Stimulated activated CD4-positive, alpha-beta T cell treated with anti-CD3 and anti-CD28 coated beads, Interleukin-12 subunit alpha, Interleukin-12 subunit beta, amount 100 ng/mL, for 4 hours (primary cell): ENCODE measurements around the gene WWC2.
"Not testable (repeated sequence)": the region's sequence is repeated elsewhere in the genome, so short reads cannot be mapped to it uniquely, and the experiment has no call there.

Experiments used
- DNase-seq: peaks from one replicate; pipeline ENCODE4 v3.0.0-alpha.2; 2020

Gene WWC2

GRCh38 chr4:183312841-183313240 lies 213.8 kb downstream of the WWC2 start:
- DNase-seq, result no peak

- DNase-seq, result no peak
Measured at GRCh38 chr4:183314336-183314735, 215.3 kb downstream of the WWC2 start.

- DNase-seq, result no peak
Measured at GRCh38 chr4:183314806-183315205, 215.7 kb downstream of the WWC2 start.

- DNase-seq, result no peak
Measured at GRCh38 chr4:183318656-183319055, 219.6 kb downstream of the WWC2 start.

GRCh38 chr4:183320211-183321059 lies 221.4 kb downstream of the WWC2 start, which contains the start of gene CLDN22:
TSS of gene CLDN22 (minus strand) at chr4:183320276. CDS start at chr4:183320218, 58 bp downstream.
- DNase-seq, result no peak

- no peak for DNase-seq
Measured at GRCh38 chr4:183321079-183321478, 222.0 kb downstream of the WWC2 start.

- no peak for DNase-seq
Measured at GRCh38 chr4:183321516-183321915, 222.5 kb downstream of the WWC2 start.

GRCh38 chr4:183322326-183322725 lies 223.3 kb downstream of the WWC2 start, which contains the start of gene CLDN24:
TSS of gene CLDN24 (minus strand) at chr4:183322426. CDS start at chr4:183322426, 0 bp downstream.
- no peak for DNase-seq

GRCh38 chr4:183323295-183323694 lies 224.2 kb downstream of the WWC2 start:
- no peak for DNase-seq

GRCh38 chr4:183324056-183324455 lies 225.0 kb downstream of the WWC2 start:
- DNase-seq, result not testable (repeated sequence)

- DNase-seq, result no peak
Measured at GRCh38 chr4:183324619-183325018, 225.6 kb downstream of the WWC2 start.

- not testable (repeated sequence) for DNase-seq
Measured at GRCh38 chr4:183326387-183326786, 227.3 kb downstream of the WWC2 start.

GRCh38 chr4:183326853-183327252 lies 227.8 kb downstream of the WWC2 start:
- no peak for DNase-seq

GRCh38 chr4:183327827-183328226 lies 228.8 kb downstream of the WWC2 start:
- DNase-seq, result no peak

- DNase-seq, result no peak
Measured at GRCh38 chr4:183328832-183329231, 229.8 kb downstream of the WWC2 start.

- DNase-seq, result no peak
Measured at GRCh38 chr4:183329244-183329643, 230.2 kb downstream of the WWC2 start.

GRCh38 chr4:183329954-183330742 lies 231.1 kb downstream of the WWC2 start:
- no peak for DNase-seq

GRCh38 chr4:183330841-183331240 lies 231.8 kb downstream of the WWC2 start:
- no peak for DNase-seq

GRCh38 chr4:183332447-183332846 lies 233.4 kb downstream of the WWC2 start:
- DNase-seq, result no peak

- no peak for DNase-seq
Measured at GRCh38 chr4:183333202-183333601, 234.1 kb downstream of the WWC2 start.

GRCh38 chr4:183333983-183334382 lies 234.9 kb downstream of the WWC2 start:
- DNase-seq, result no peak

- no peak for DNase-seq
Measured at GRCh38 chr4:183335369-183335940, 236.4 kb downstream of the WWC2 start.

- DNase-seq, result no peak
Measured at GRCh38 chr4:183337349-183337748, 238.3 kb downstream of the WWC2 start.
